Esophagus (tissue), 2 donors: ENCODE data around the gene COLGALT1. TPM values are rescaled to one million over a fixed set of nuclear protein-coding genes. Genes with fewer than 3 reads are reported as not detected.
"Not testable (repeated sequence)": the region's sequence is repeated elsewhere in the genome, so short reads cannot be mapped to it uniquely, and the experiment has no call there.

Experiments used
- H3K27ac ChIP-seq, 2 donors: one replicate each; pipeline ENCODE4 v1.5.1; 2013; ENCODE audit warnings: low read depth in 2 of 2, mild to moderate bottlenecking in 2 of 2, inconsistent platforms in 1 of 2, low read length in 1 of 2, moderate library complexity in 1 of 2
- H3K27me3 ChIP-seq, 2 donors: one replicate each; pipeline ENCODE4 v1.6.1; 2013; ENCODE audit warnings: low read length in 2 of 2, control low read depth in 1 of 2, mild to moderate bottlenecking in 1 of 2; ENCODE audit not compliant: insufficient read depth in 2 of 2, control insufficient read depth in 1 of 2
- H3K36me3 ChIP-seq, 2 donors: one replicate each; pipeline ENCODE4 v1.6.1; 2013; ENCODE audit warnings: low read length in 1 of 2; ENCODE audit not compliant: control insufficient read depth in 2 of 2, insufficient read depth in 2 of 2
- H3K4me1 ChIP-seq, 2 donors: one replicate each; pipeline ENCODE4 v1.6.1; 2013; ENCODE audit warnings: low read length in 1 of 2; ENCODE audit not compliant: control insufficient read depth in 2 of 2, insufficient read depth in 2 of 2
- H3K4me3 ChIP-seq, 2 donors: one replicate each; pipeline ENCODE4 v1.5.1; 2013; ENCODE audit warnings: low read length in 2 of 2, mild to moderate bottlenecking in 2 of 2, low read depth in 1 of 2, moderate library complexity in 1 of 2
- H3K9me3 ChIP-seq, 2 donors: one replicate each; pipeline ENCODE4 v1.6.1; 2013; ENCODE audit warnings: mild to moderate bottlenecking in 2 of 2, low read depth in 1 of 2, low read length in 1 of 2, moderate library complexity in 1 of 2; ENCODE audit not compliant: control insufficient read depth in 2 of 2, insufficient read depth in 1 of 2
- WGBS, 2 donors: extraction: QIAGEN DNeasy Blood & Tissue Kit; methylation state at CpG; one replicate each; pipeline ENCODE4 v1.1.7; 2013; 5-methylcytosine and 5-hydroxymethylcytosine counted together
- polyA plus RNA-seq, 2 donors: library from polyadenylated mRNA; stranded (reverse); fragments of 200-250 nt; gene quantifications; one replicate each; pipeline ENCODE4 v1.2.3, GENCODE V29; 2013
- donor health status: healthy with polysubstance abuse.
- donor health status: Bipolar disorder and iron deficiency.

The COLGALT1 gene
- polyA plus RNA-seq, 2 donors, result 23.6 to 24.8 TPM

- no peaks in the 10 kb centered on the region for H3K27me3 ChIP-seq
- peaks cover 7 to 8% of the 10 kb centered on the region in 2 donors for H3K4me1 ChIP-seq
- no peaks in the 10 kb centered on the region for H3K9me3 ChIP-seq
- 68 to 74% methylated on average over 15 of the region's 15 CpGs for WGBS, 2 donors
- H3K36me3 ChIP-seq, result no peaks in the 10 kb centered on the region
- no peak overlapping the region for H3K4me3 ChIP-seq
- H3K27ac ChIP-seq, result no peak overlapping the region
These were observed 13.4 kb upstream of the COLGALT1 start for GRCh38 chr19:17542042-17542441.

GRCh38 chr19:17542793-17543582 is 12.5 kb upstream of the COLGALT1 start:
- Histone ChIP-seq H3K9me3 (no peaks in the 10 kb centered on the region), H3K36me3 (no peaks in the 10 kb centered on the region), H3K4me3 (no peak overlapping the region), H3K27ac (no peak overlapping the region), H3K4me1 (peaks cover 7 to 8% of the 10 kb centered on the region in 2 donors), H3K27me3 (no peaks in the 10 kb centered on the region)
- 79 to 80% methylated on average over 14 of the region's 14 CpGs for WGBS, 2 donors

- no peaks in the 10 kb centered on the region for H3K36me3 ChIP-seq
- no peak overlapping the region for H3K4me3 ChIP-seq
- no peak overlapping the region for H3K27ac ChIP-seq
- peaks cover 4% of the 10 kb centered on the region in 2 donors for H3K4me1 ChIP-seq
- no peaks in the 10 kb centered on the region for H3K27me3 ChIP-seq
- 74 to 75% methylated on average over 4 of the region's 4 CpGs for WGBS, 2 donors
- no peaks in the 10 kb centered on the region for H3K9me3 ChIP-seq
These were observed 11.5 kb upstream of the COLGALT1 start for GRCh38 chr19:17543986-17544385.

GRCh38 chr19:17544418-17544817 is 11.0 kb upstream of the COLGALT1 start:
- H3K36me3 ChIP-seq, result no peaks in the 10 kb centered on the region
- no peaks in the 10 kb centered on the region for H3K27me3 ChIP-seq
- WGBS, 2 donors, result 89 to 95% methylated on average over 4 of the region's 4 CpGs
- H3K9me3 ChIP-seq, result no peaks in the 10 kb centered on the region
- no peaks in the 10 kb centered on the region for H3K4me1 ChIP-seq
- no peak overlapping the region for H3K4me3 ChIP-seq
- H3K27ac ChIP-seq, result no peak overlapping the region

GRCh38 chr19:17548145-17548544 is 7.3 kb upstream of the COLGALT1 start:
- Histone ChIP-seq H3K9me3 (no peaks in the 10 kb centered on the region), H3K27ac (no peak overlapping the region), H3K4me1 (no peaks in the 10 kb centered on the region), H3K27me3 (no peaks in the 10 kb centered on the region), H3K36me3 (no peaks in the 10 kb centered on the region), H3K4me3 (no peak overlapping the region)
- WGBS, 2 donors, result 81% methylated on average over 6 of the region's 6 CpGs

GRCh38 chr19:17549085-17549740 is 6.2 kb upstream of the COLGALT1 start:
- WGBS, 2 donors, result 70 to 77% methylated on average over 5 of the region's 5 CpGs
- H3K4me3 ChIP-seq, result no peak overlapping the region
- no peak overlapping the region for H3K27ac ChIP-seq
- H3K9me3 ChIP-seq, result no peaks in the 10 kb centered on the region
- H3K27me3 ChIP-seq, result no peaks in the 10 kb centered on the region
- H3K4me1 ChIP-seq, result no peaks in the 10 kb centered on the region
- H3K36me3 ChIP-seq, result no peaks in the 10 kb centered on the region

- no peaks in the 10 kb centered on the region for H3K9me3 ChIP-seq
- no peak overlapping the region for H3K27ac ChIP-seq
- no peak overlapping the region for H3K4me3 ChIP-seq
- peaks cover 0 to 2% of the 10 kb centered on the region in 2 donors for H3K4me1 ChIP-seq
- WGBS, 2 donors, result 88 to 93% methylated on average over 4 of the region's 4 CpGs
- no peaks in the 10 kb centered on the region for H3K27me3 ChIP-seq
- no peaks in the 10 kb centered on the region for H3K36me3 ChIP-seq
These were observed 5.3 kb upstream of the COLGALT1 start for GRCh38 chr19:17550076-17550667.

GRCh38 chr19:17552735-17553134 is 2.7 kb upstream of the COLGALT1 start:
- H3K36me3 ChIP-seq, H3K27ac ChIP-seq, H3K9me3 ChIP-seq, H3K4me3 ChIP-seq, H3K4me1 ChIP-seq, H3K27me3 ChIP-seq: not testable (repeated sequence)
- 93 to 95% methylated on average over 4 of the region's 4 CpGs for WGBS, 2 donors

GRCh38 chr19:17553256-17553655 is 2.2 kb upstream of the COLGALT1 start:
- Histone ChIP-seq H3K27me3 (no peaks in the 10 kb centered on the region), H3K36me3 (no peaks in the 10 kb centered on the region), H3K9me3 (no peaks in the 10 kb centered on the region), H3K27ac (peak overlapping the region; percentile 40 to 57), H3K4me1 (peaks cover 0 to 8% of the 10 kb centered on the region in 2 donors), H3K4me3 (no peak overlapping the region)
- WGBS, 2 donors, result 19 to 33% methylated on average over 7 of the region's 7 CpGs
